Gastrocnemius medialis (tissue), 4 donors: ENCODE results near the gene TEX30.

ENCODE experiments used
- POLR2A ChIP-seq, 2 donors: fragments of 450-650 bp; IDR thresholded peaks; one replicate each; pipeline ENCODE4 v1.6.1; 2017; ENCODE audit warnings: antibody characterized with exemption in 2 of 2, mild to moderate bottlenecking in 2 of 2, moderate library complexity in 2 of 2
- TF ChIP-seq, protein P1 (sequence below), 5 experiments: fragments of 450-650 bp in 3 of 5; fragments of 200-600 bp in 2 of 5; sonication (generic) in 2 of 5; IDR thresholded peaks in 4 of 5; conservative IDR thresholded peaks in 1 of 5; 1 replicate in 4 of 5; 2 replicates in 1 of 5; pipeline ENCODE4 v1.5.1; 2016 to 2019; ENCODE audit warnings: antibody characterized with exemption in 5 of 5, mild to moderate bottlenecking in 3 of 5, moderate library complexity in 3 of 5

DNA sequence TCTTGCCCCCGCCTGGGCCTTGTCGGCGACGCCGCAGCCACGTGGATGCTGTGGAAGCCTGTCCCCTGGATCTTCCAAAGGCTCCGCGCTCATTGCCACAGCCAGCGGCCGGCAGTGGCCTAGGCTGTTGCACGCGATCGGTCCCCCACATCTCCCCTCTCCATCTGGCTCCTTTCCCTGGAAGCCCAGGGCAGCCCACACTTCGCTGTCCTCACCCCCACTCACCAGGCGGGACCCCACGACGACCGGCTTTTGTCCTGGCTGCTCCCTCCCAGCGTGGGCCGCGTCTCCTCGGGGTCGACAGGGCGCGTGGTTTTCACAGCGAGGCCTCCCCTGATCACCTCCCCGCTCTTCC lies 605 bp upstream of the TEX30 start:
- no peak for TF ChIP-seq POLR2A (IDR thresholded peaks at IDR 0.05)
- TF ChIP-seq, protein P1, sequence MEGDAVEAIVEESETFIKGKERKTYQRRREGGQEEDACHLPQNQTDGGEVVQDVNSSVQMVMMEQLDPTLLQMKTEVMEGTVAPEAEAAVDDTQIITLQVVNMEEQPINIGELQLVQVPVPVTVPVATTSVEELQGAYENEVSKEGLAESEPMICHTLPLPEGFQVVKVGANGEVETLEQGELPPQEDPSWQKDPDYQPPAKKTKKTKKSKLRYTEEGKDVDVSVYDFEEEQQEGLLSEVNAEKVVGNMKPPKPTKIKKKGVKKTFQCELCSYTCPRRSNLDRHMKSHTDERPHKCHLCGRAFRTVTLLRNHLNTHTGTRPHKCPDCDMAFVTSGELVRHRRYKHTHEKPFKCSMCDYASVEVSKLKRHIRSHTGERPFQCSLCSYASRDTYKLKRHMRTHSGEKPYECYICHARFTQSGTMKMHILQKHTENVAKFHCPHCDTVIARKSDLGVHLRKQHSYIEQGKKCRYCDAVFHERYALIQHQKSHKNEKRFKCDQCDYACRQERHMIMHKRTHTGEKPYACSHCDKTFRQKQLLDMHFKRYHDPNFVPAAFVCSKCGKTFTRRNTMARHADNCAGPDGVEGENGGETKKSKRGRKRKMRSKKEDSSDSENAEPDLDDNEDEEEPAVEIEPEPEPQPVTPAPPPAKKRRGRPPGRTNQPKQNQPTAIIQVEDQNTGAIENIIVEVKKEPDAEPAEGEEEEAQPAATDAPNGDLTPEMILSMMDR (IDR thresholded peaks at IDR 0.05 in 4 of 5, conservative IDR thresholded peaks at IDR 0.05 in 1 of 5): no peak
